Liver (tissue), 9 donors: ENCODE data around the gene MAP4K4. TPM values are rescaled to one million over a fixed set of nuclear protein-coding genes. Genes with fewer than 3 reads are reported as not detected.

Experiments used
- DNase-seq: peaks from one replicate; pipeline ENCODE4 v3.0.0-alpha.2; 2017; ENCODE audit warnings: low spot score
- H3K27ac ChIP-seq, 2 donors: one replicate each; pipeline ENCODE4 v1.7.0; 2013; ENCODE audit warnings: inconsistent platforms in 2 of 2, low read length in 2 of 2, control low read depth in 1 of 2, low read depth in 1 of 2, mild to moderate bottlenecking in 1 of 2
- H3K27me3 ChIP-seq, 4 donors: one replicate each; pipeline versions ENCODE4 v1.6.1 to v1.7.0; 2013; ENCODE audit warnings: low read length in 3 of 4, inconsistent platforms in 1 of 4, mild to moderate bottlenecking in 1 of 4, moderate library complexity in 1 of 4; ENCODE audit not compliant: control insufficient read depth in 4 of 4, insufficient read depth in 4 of 4
- H3K36me3 ChIP-seq, 4 donors: one replicate each; pipeline versions ENCODE4 v1.6.1 to v1.7.0; 2013; ENCODE audit warnings: low read length in 3 of 4, mild to moderate bottlenecking in 3 of 4, low read depth in 1 of 4, moderate library complexity in 1 of 4; ENCODE audit not compliant: control insufficient read depth in 4 of 4, insufficient read depth in 3 of 4
- H3K4me1 ChIP-seq, 4 donors: one replicate each; pipeline versions ENCODE4 v1.6.1 to v1.7.0; 2013; ENCODE audit warnings: low read length in 3 of 4, mild to moderate bottlenecking in 3 of 4, moderate library complexity in 1 of 4; ENCODE audit not compliant: control insufficient read depth in 4 of 4, insufficient read depth in 4 of 4
- H3K4me3 ChIP-seq, 3 donors: one replicate each; pipeline versions ENCODE4 v1.6.1 to v1.7.0; 2013; ENCODE audit warnings: low read length in 3 of 3, control low read depth in 1 of 3, low read depth in 1 of 3, mild to moderate bottlenecking in 1 of 3
- H3K9ac ChIP-seq, 2 donors: one replicate each; pipeline ENCODE4 v1.7.0; 2013; ENCODE audit warnings: low read length in 2 of 2, mild to moderate bottlenecking in 2 of 2, moderate library complexity in 2 of 2, control low read depth in 1 of 2, low read depth in 1 of 2
- H3K9me3 ChIP-seq, 4 donors: one replicate each; pipeline versions ENCODE4 v1.6.1 to v1.7.0; 2013; ENCODE audit warnings: low read length in 3 of 4; ENCODE audit not compliant: control insufficient read depth in 4 of 4
- EGR1 ChIP-seq, 2 donors: IDR thresholded peaks; 2 replicates each; pipeline ENCODE4 v1.6.1; 2016 to 2018; ENCODE audit warnings: antibody characterized with exemption in 2 of 2, low read depth in 2 of 2
- FOXA1 ChIP-seq: IDR thresholded peaks from 2 replicates; pipeline ENCODE4 v1.6.1; 2016; ENCODE audit warnings: antibody characterized with exemption
- FOXA2 ChIP-seq: IDR thresholded peaks from 2 replicates; pipeline ENCODE4 v1.6.1; 2016; ENCODE audit warnings: antibody characterized with exemption
- GABPA ChIP-seq, 2 donors: IDR thresholded peaks in 1 of 2; conservative IDR thresholded peaks in 1 of 2; 2 replicates each; pipeline ENCODE4 v1.6.1; 2016; ENCODE audit warnings: antibody characterized with exemption in 2 of 2, mild to moderate bottlenecking in 1 of 2, moderate library complexity in 1 of 2
- HNF4A ChIP-seq, 2 donors: conservative IDR thresholded peaks; 2 replicates each; pipeline ENCODE4 v1.6.1; 2016; ENCODE audit warnings: antibody characterized with exemption in 2 of 2, mild to moderate bottlenecking in 2 of 2
- HNF4G ChIP-seq: IDR thresholded peaks from 2 replicates; pipeline ENCODE4 v1.6.1; 2016; ENCODE audit warnings: antibody characterized with exemption
- JUND ChIP-seq, 2 donors: IDR thresholded peaks; 2 replicates each; pipeline ENCODE4 v1.6.1; 2016; ENCODE audit warnings: antibody characterized with exemption in 2 of 2
- NR2F2 ChIP-seq: IDR thresholded peaks from 2 replicates; pipeline ENCODE4 v1.6.1; 2016; ENCODE audit warnings: antibody characterized with exemption
- RAD21 ChIP-seq, 2 donors: IDR thresholded peaks; 2 replicates each; pipeline ENCODE4 v1.6.1; 2016; ENCODE audit warnings: antibody characterized with exemption in 2 of 2, mild to moderate bottlenecking in 2 of 2
- SP1 ChIP-seq: IDR thresholded peaks from 2 replicates; pipeline ENCODE4 v1.6.1; 2018; ENCODE audit warnings: antibody characterized with exemption, mild to moderate bottlenecking
- TAF1 ChIP-seq: conservative IDR thresholded peaks from 2 replicates; pipeline ENCODE4 v1.6.1; 2016; ENCODE audit warnings: antibody characterized with exemption, mild to moderate bottlenecking
- YY1 ChIP-seq: IDR thresholded peaks from 2 replicates; pipeline ENCODE4 v1.6.1; 2016; ENCODE audit warnings: antibody characterized with exemption, mild to moderate bottlenecking
- WGBS: extraction: QIAGEN DNeasy Blood & Tissue Kit; methylation state at CpG from one replicate; pipeline ENCODE4 v1.1.7; 2013; 5-methylcytosine and 5-hydroxymethylcytosine counted together
- polyA plus RNA-seq, 2 donors: library from polyadenylated mRNA; stranded (reverse) in 1 of 2; unstranded in 1 of 2; fragments of 200-250 nt in 1 of 2; fragments of >200 nt in 1 of 2; fragmentation: Nextera tagmentation in 1 of 2; extraction: Ambion mirVana in 1 of 2; gene quantifications; one replicate each; pipeline versions ENCODE4 v1.2.1 to v1.2.3, GENCODE V29; 2013 to 2015
- total RNA-seq, 2 donors: library from RNA; depleted of rRNA; stranded (reverse); fragments of >200 nt; gene quantifications; one replicate each; pipeline ENCODE4 v1.2.3, GENCODE V29; 2014
- TF ChIP-seq, protein P1 (sequence below): IDR thresholded peaks from 2 replicates; pipeline ENCODE4 v1.6.1; 2016; ENCODE audit warnings: antibody characterized with exemption
- TF ChIP-seq, protein P2 (sequence below): IDR thresholded peaks from 2 replicates; pipeline ENCODE4 v1.6.1; 2016; ENCODE audit warnings: antibody characterized with exemption, mild to moderate bottlenecking
- donor health status: healthy.
- donor health status: healthy.
- donor health status: healthy.
- donor health status: healthy.
- donor health status: healthy.

Gene MAP4K4
- total and polyA plus RNA-seq, 4 donors = 9.1 to 40.0 (median 23.6) TPM

DNA sequence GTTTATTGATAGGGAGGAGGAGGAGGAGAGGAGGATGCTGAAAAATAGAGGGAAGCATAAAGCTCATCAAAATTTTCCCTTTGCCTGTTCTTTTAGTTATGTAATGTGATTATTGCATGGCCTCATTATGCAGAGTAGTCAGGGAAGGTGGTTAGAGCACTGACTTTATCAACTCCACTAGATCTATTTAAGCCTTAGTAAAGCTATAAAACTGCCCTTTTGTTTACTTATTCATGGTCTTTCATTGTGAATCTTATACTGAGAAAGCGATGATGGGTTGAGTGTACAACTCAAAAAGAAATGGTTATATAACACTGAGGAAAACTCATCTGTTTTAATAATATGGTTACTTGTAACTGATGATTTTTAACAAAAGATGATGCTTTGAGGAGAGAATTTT is 81.7 kb downstream of the MAP4K4 start:
- Histone ChIP-seq H3K27me3 (no peaks in the 10 kb centered on the region), H3K36me3 (no peaks in the 10 kb centered on the region), H3K9ac (no peak overlapping the region), H3K4me3 (no peak overlapping the region), H3K9me3 (no peaks in the 10 kb centered on the region), H3K27ac (no peak overlapping the region), H3K4me1 (peaks cover 9 to 44% (median 18%) of the 10 kb centered on the region in 4 donors)
- TF ChIP-seq YY1 (no peak), EGR1 (IDR thresholded peaks at IDR 0.05; ENCODE audit: low read depth in 2 of 2) (no peak), JUND (IDR thresholded peaks at IDR 0.05) (no peak), NR2F2 (no peak)
- no peak for DNase-seq
- WGBS = 86% methylated on average over 1 of the region's 1 CpG

DNA sequence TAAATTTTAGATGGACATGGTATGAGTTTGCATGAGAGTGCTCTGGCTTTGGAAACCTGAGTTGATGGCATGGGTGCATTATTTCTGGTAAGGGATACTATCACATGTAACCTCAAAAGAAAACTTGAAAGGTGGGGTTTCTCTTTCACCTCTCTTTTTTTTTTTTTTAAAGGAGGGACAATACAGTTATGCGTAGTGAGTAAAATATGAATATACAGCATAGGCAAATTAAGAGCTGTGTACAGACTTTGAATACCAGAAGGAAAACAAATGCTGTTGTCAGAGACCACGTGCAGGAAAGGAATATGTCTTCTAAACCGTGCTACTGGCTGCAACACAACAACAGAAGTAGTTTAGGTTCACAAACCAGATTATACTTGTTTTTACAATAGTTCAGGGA is 82.1 kb downstream of the MAP4K4 start:
- Histone ChIP-seq H3K9me3 (no peaks in the 10 kb centered on the region), H3K4me3 (no peak overlapping the region), H3K27ac (no peak overlapping the region), H3K9ac (no peak overlapping the region), H3K4me1 (peaks cover 9 to 44% (median 18%) of the 10 kb centered on the region in 4 donors), H3K27me3 (no peaks in the 10 kb centered on the region), H3K36me3 (no peaks in the 10 kb centered on the region)
- 79% methylated on average over 3 of the region's 3 CpGs for WGBS
- no peak for DNase-seq
- TF ChIP-seq RAD21 (IDR thresholded peaks at IDR 0.05) (no peak), FOXA1 (no peak), EGR1 (IDR thresholded peaks at IDR 0.05; ENCODE audit: low read depth in 2 of 2) (no peak), SP1 (no peak), HNF4A (conservative IDR thresholded peaks at IDR 0.05) (no peak), NR2F2 (no peak), YY1 (no peak), FOXA2 (no peak), GABPA (IDR thresholded peaks at IDR 0.05 in 1 of 2, conservative IDR thresholded peaks at IDR 0.05 in 1 of 2) (no peak), JUND (IDR thresholded peaks at IDR 0.05) (no peak), HNF4G (no peak)
- TF ChIP-seq, protein P1, sequence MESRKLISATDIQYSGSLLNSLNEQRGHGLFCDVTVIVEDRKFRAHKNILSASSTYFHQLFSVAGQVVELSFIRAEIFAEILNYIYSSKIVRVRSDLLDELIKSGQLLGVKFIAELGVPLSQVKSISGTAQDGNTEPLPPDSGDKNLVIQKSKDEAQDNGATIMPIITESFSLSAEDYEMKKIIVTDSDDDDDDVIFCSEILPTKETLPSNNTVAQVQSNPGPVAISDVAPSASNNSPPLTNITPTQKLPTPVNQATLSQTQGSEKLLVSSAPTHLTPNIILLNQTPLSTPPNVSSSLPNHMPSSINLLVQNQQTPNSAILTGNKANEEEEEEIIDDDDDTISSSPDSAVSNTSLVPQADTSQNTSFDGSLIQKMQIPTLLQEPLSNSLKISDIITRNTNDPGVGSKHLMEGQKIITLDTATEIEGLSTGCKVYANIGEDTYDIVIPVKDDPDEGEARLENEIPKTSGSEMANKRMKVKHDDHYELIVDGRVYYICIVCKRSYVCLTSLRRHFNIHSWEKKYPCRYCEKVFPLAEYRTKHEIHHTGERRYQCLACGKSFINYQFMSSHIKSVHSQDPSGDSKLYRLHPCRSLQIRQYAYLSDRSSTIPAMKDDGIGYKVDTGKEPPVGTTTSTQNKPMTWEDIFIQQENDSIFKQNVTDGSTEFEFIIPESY = no peak

DNA sequence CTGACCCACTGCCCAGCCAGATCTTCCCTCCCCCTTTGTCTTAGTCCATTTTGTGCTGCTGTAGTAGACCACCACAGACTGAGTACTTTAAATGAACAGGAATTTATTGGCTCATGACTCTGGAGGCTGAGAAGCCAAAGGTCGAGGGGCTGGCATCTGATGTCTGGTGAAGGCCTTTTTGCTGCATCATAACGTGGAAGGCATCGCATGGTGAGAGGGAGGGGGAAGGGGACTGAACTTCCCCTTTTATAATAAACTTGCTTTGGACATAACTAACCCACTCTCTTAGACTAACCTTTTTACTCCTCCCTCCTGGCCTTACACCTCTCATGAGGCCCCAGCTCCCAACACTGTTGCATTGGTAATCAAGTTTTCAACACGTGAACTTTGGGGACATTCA is 83.8 kb downstream of the MAP4K4 start:
- DNase-seq = no peak
- Histone ChIP-seq H3K27ac (no peak overlapping the region), H3K9me3 (no peaks in the 10 kb centered on the region), H3K27me3 (no peaks in the 10 kb centered on the region), H3K4me1 (peaks cover 9 to 30% (median 10%) of the 10 kb centered on the region in 4 donors), H3K9ac (no peak overlapping the region), H3K4me3 (no peak overlapping the region), H3K36me3 (no peaks in the 10 kb centered on the region)
- TF ChIP-seq YY1 (no peak), FOXA1 (no peak), HNF4G (no peak), FOXA2 (no peak), HNF4A (conservative IDR thresholded peaks at IDR 0.05) (no peak), TAF1 (no peak), SP1 (no peak), RAD21 (IDR thresholded peaks at IDR 0.05) (no peak), GABPA (IDR thresholded peaks at IDR 0.05 in 1 of 2, conservative IDR thresholded peaks at IDR 0.05 in 1 of 2) (no peak), JUND (IDR thresholded peaks at IDR 0.05) (no peak)
- TF ChIP-seq, protein P2, sequence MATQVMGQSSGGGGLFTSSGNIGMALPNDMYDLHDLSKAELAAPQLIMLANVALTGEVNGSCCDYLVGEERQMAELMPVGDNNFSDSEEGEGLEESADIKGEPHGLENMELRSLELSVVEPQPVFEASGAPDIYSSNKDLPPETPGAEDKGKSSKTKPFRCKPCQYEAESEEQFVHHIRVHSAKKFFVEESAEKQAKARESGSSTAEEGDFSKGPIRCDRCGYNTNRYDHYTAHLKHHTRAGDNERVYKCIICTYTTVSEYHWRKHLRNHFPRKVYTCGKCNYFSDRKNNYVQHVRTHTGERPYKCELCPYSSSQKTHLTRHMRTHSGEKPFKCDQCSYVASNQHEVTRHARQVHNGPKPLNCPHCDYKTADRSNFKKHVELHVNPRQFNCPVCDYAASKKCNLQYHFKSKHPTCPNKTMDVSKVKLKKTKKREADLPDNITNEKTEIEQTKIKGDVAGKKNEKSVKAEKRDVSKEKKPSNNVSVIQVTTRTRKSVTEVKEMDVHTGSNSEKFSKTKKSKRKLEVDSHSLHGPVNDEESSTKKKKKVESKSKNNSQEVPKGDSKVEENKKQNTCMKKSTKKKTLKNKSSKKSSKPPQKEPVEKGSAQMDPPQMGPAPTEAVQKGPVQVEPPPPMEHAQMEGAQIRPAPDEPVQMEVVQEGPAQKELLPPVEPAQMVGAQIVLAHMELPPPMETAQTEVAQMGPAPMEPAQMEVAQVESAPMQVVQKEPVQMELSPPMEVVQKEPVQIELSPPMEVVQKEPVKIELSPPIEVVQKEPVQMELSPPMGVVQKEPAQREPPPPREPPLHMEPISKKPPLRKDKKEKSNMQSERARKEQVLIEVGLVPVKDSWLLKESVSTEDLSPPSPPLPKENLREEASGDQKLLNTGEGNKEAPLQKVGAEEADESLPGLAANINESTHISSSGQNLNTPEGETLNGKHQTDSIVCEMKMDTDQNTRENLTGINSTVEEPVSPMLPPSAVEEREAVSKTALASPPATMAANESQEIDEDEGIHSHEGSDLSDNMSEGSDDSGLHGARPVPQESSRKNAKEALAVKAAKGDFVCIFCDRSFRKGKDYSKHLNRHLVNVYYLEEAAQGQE = no peak
- TF ChIP-seq, protein P1 = no peak
- 55% methylated on average over 4 of the region's 4 CpGs for WGBS
